Measurements from ENCODE around the gene BSG. TPM values are rescaled to one million over a fixed set of nuclear protein-coding genes. Genes with fewer than 3 reads are reported as not detected.

Gene BSG
- total and polyA plus RNA-seq, 2 donors (not counting 1 experiment from before 2014, with no cell fraction given): 246 to 325 TPM

DNA sequence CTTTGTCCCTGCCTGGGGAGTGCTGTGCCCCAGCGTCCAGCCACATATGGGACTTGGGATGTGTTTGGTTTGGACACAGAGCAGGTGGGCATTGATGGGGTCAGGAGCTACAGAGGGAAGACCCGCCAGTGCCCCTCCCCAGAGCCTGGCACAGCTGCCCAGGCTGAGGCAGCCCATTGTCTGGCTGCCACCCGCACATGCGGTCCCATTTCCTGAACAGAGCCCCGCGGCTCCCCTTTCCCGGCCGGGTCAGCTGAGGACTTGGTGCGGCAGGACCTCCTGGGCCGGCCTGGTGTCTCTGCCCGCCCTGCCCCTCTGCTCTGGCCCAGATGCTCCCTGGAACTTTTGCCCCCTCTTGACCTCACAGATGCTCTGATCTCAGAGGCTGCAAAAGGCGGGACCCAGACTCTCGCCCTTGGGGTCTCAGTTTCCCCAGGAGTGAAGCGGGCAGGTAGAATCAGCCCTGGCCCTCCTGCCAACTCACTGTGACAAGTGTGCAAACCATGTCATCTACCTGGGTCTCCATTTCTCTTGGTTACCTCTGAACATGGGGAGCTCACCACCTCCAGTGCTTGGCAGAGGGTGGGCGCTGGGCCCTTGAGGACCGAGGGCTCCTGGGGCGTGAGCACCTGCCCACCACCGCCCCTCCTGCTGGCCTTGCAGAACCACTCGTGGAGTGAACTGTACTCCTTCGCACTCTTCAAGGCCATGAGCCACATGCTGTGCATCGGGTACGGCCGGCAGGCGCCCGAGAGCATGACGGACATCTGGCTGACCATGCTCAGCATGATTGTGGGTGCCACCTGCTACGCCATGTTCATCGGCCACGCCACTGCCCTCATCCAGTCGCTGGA is 35.1 kb downstream of the BSG start:
- Histone ChIP-seq H3K9me3 (ENCODE audit: control insufficient read depth, insufficient read depth, low read depth, low read length) (no peaks in the 10 kb centered on the region), H3K27me3 (ENCODE audit: control insufficient read depth, insufficient read depth, low read length) (no peaks in the 10 kb centered on the region), H3K4me2 (ENCODE audit: extremely low read depth, insufficient read depth, low read length) (no peak overlapping the region), H3K9ac (ENCODE audit: insufficient read depth, low read length) (no peak overlapping the region), H3K4me3 (replicated peaks in 1 of 4; ENCODE audit: control extremely low read depth in 1 of 4, insufficient read depth in 1 of 4, low read depth in 3 of 4, low read length in 4 of 4) (no peak overlapping the region), H3K27ac (ENCODE audit: insufficient read depth, low read length) (no peak overlapping the region), H4K20me1 (ENCODE audit: control insufficient read depth, extremely low read depth, insufficient read depth, low read length) (no peaks in the 10 kb centered on the region), H3K4me1 (ENCODE audit: control insufficient read depth, extremely low read depth, insufficient read depth, low read length) (peaks cover 9% of the 10 kb centered on the region), H2AFZ (ENCODE audit: low read length) (no peak overlapping the region), H3K36me3 (ENCODE audit: control insufficient read depth, insufficient read depth, low read length) (no peaks in the 10 kb centered on the region), H3K79me2 (ENCODE audit: control insufficient read depth, insufficient read depth, low read length) (no peaks in the 10 kb centered on the region)
- no peak for DNase-seq (ENCODE audit: low read depth in 2 of 2)
- TF ChIP-seq, protein P1, sequence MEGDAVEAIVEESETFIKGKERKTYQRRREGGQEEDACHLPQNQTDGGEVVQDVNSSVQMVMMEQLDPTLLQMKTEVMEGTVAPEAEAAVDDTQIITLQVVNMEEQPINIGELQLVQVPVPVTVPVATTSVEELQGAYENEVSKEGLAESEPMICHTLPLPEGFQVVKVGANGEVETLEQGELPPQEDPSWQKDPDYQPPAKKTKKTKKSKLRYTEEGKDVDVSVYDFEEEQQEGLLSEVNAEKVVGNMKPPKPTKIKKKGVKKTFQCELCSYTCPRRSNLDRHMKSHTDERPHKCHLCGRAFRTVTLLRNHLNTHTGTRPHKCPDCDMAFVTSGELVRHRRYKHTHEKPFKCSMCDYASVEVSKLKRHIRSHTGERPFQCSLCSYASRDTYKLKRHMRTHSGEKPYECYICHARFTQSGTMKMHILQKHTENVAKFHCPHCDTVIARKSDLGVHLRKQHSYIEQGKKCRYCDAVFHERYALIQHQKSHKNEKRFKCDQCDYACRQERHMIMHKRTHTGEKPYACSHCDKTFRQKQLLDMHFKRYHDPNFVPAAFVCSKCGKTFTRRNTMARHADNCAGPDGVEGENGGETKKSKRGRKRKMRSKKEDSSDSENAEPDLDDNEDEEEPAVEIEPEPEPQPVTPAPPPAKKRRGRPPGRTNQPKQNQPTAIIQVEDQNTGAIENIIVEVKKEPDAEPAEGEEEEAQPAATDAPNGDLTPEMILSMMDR (conservative IDR thresholded peaks at IDR 0.05 in 1 of 2, IDR thresholded peaks at IDR 0.05 in 1 of 2; ENCODE audit: low read depth in 1 of 2, low read length in 2 of 2): no peak
- TF ChIP-seq EZH2 (IDR thresholded peaks at IDR 0.05; ENCODE audit: low read length, missing control alignments): no peak

DNA sequence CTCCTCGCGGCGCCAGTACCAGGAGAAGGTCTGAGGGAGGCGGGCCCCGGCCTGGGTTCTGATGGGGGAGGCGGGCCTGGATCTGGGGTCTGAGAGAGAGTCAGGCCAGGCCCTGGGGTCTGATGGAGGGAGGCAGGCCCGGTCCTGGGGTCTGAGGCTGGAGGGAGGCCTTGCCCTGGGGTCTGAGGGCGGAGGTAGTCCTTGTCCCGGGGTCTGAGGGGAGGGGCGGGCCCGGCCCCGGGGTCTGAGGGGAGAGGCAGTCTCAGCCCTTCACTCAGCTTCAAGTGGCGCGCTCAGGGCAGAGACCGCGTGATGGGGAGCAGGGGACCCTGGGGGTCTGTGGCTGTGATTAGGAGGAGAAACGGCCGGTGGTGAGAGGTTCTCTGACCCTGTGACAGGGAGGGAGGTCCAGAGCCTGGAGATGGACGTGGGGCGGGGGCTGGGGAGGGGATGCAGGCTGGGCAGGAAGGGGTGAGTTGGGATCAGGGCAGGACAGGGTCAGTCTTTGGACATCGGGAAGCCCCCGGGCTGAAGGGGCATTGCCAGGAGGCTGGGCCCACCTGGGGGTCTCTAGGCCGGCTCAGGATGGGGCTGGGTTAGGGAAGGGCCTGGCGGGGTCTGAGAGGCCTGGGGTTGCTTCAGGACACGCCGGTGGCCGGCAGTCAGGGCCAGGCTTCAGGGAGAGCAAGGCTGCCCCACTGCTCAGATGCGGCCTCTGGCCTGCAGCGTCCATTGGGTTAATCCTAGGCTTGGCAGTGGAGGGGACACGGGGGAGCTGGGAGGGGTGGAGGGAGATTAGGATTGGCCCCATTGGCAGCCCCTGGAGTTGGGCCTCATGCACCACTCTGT is 36.0 kb downstream of the BSG start:
- Histone ChIP-seq H2AFZ (ENCODE audit: low read length) (no peak overlapping the region), H3K36me3 (ENCODE audit: control insufficient read depth, insufficient read depth, low read length) (no peaks in the 10 kb centered on the region), H3K9ac (ENCODE audit: insufficient read depth, low read length) (no peak overlapping the region), H3K9me3 (ENCODE audit: control insufficient read depth, insufficient read depth, low read depth, low read length) (no peaks in the 10 kb centered on the region), H3K4me2 (ENCODE audit: extremely low read depth, insufficient read depth, low read length) (no peak overlapping the region), H4K20me1 (ENCODE audit: control insufficient read depth, extremely low read depth, insufficient read depth, low read length) (no peaks in the 10 kb centered on the region), H3K79me2 (ENCODE audit: control insufficient read depth, insufficient read depth, low read length) (no peaks in the 10 kb centered on the region), H3K4me3 (replicated peaks in 1 of 4; ENCODE audit: control extremely low read depth in 1 of 4, insufficient read depth in 1 of 4, low read depth in 3 of 4, low read length in 4 of 4) (no peak overlapping the region), H3K27me3 (ENCODE audit: control insufficient read depth, insufficient read depth, low read length) (no peaks in the 10 kb centered on the region), H3K4me1 (ENCODE audit: control insufficient read depth, extremely low read depth, insufficient read depth, low read length) (peaks cover 9% of the 10 kb centered on the region), H3K27ac (ENCODE audit: insufficient read depth, low read length) (no peak overlapping the region)
- DNase-seq (ENCODE audit: low read depth in 2 of 2): no peak
- TF ChIP-seq EZH2 (IDR thresholded peaks at IDR 0.05; ENCODE audit: low read length, missing control alignments): no peak
- TF ChIP-seq, protein P1 (conservative IDR thresholded peaks at IDR 0.05 in 1 of 2, IDR thresholded peaks at IDR 0.05 in 1 of 2; ENCODE audit: low read depth in 1 of 2, low read length in 2 of 2): no peak

DNA sequence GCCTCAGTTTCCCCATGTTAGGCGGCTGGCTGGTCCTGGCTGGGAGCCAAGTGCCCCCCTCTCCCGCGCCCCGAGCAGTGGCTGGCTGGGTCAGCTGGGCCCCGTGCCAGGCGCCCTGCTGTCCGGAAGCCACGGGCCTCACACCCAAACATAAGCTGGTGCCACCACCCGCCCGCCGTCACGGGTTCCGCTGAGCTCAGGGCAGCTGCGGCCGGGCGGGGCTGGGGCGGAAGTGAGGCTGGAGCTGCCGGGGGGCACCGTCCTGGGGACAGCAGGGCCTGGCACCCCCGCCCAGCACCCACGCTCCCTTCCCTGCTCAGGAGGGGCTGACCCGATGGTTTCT is 36.6 kb downstream of the BSG start:
- H3K4me1 ChIP-seq (ENCODE audit: control insufficient read depth, extremely low read depth, insufficient read depth, low read length): peaks cover 9% of the 10 kb centered on the region
- H3K27ac ChIP-seq (ENCODE audit: insufficient read depth, low read length): no peak overlapping the region
- no peak for DNase-seq (ENCODE audit: low read depth in 2 of 2)

More for the DNA sequence above, 36.6 kb downstream of the BSG start:
- no peaks in the 10 kb centered on the region for H3K36me3 ChIP-seq (ENCODE audit: control insufficient read depth, insufficient read depth, low read length)
- H4K20me1 ChIP-seq (ENCODE audit: control insufficient read depth, extremely low read depth, insufficient read depth, low read length): no peaks in the 10 kb centered on the region
- no peaks in the 10 kb centered on the region for H3K9me3 ChIP-seq (ENCODE audit: control insufficient read depth, insufficient read depth, low read depth, low read length)
- no peak overlapping the region for H2AFZ ChIP-seq (ENCODE audit: low read length)
- no peaks in the 10 kb centered on the region for H3K79me2 ChIP-seq (ENCODE audit: control insufficient read depth, insufficient read depth, low read length)
- no peaks in the 10 kb centered on the region for H3K27me3 ChIP-seq (ENCODE audit: control insufficient read depth, insufficient read depth, low read length)
- H3K4me3 ChIP-seq (replicated peaks in 1 of 4; ENCODE audit: control extremely low read depth in 1 of 4, insufficient read depth in 1 of 4, low read depth in 3 of 4, low read length in 4 of 4): no peak overlapping the region
- TF ChIP-seq, protein P1 (conservative IDR thresholded peaks at IDR 0.05 in 1 of 2, IDR thresholded peaks at IDR 0.05 in 1 of 2; ENCODE audit: low read depth in 1 of 2, low read length in 2 of 2): no peak
- no peak for TF ChIP-seq EZH2 (IDR thresholded peaks at IDR 0.05; ENCODE audit: low read length, missing control alignments)
- H3K4me2 ChIP-seq (ENCODE audit: extremely low read depth, insufficient read depth, low read length): no peak overlapping the region
- no peak overlapping the region for H3K9ac ChIP-seq (ENCODE audit: insufficient read depth, low read length)
